GM18951 (cell line): ENCODE measurements around the gene FBLN2.

Experiments used
- POLR2A ChIP-seq: IDR thresholded peaks from 4 replicates; pipeline ENCODE4 v1.6.1; 2011; ENCODE audit warnings: mild to moderate bottlenecking; ENCODE audit not compliant: insufficient read length, insufficient read depth; ENCODE audit errors: extremely low read depth
- in situ Hi-C: fragments of 300-500 bp; cut with MboI; formaldehyde crosslinking; loops from one replicate; pipeline ENCODE4 v1.12.0; 2022; ENCODE audit warnings: low sequenced_read_pairs, mixed read lengths, inconsistent platforms; ENCODE audit not compliant: unreplicated experiment

The FBLN2 gene

GRCh38 chr3:13530241-13531009 is 18.5 kb upstream of the FBLN2 start:
- TF ChIP-seq POLR2A = no peak

GRCh38 chr3:13532085-13532484 is 16.8 kb upstream of the FBLN2 start:
- TF ChIP-seq POLR2A = no peak
- in situ Hi-C loops = no loop called here

More at GRCh38 chr3:13530241-13531009, 18.5 kb upstream of the FBLN2 start:
- in situ Hi-C loops = no loop called here

DNA sequence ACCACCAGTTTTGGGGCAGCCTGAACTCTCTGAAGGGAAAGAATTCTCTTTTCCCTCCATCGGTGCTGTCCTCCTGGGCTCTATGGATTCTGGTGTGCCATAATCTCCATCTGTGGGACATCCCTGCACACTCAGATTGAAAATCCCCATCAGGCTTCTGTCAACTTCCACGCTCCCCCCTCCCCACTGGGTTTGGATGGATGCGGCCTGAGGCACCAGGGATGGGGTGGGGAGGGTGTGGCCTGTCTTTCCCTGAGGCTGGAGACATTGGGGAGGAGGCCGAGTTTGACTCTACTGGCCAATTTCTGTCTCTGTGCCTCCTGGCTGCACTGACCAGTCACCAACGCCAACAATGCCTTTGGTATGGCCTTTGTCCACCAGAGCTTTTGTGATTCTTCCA is 16.3 kb upstream of the FBLN2 start:
- in situ Hi-C loops = no loop called here
- TF ChIP-seq POLR2A = no peak

DNA sequence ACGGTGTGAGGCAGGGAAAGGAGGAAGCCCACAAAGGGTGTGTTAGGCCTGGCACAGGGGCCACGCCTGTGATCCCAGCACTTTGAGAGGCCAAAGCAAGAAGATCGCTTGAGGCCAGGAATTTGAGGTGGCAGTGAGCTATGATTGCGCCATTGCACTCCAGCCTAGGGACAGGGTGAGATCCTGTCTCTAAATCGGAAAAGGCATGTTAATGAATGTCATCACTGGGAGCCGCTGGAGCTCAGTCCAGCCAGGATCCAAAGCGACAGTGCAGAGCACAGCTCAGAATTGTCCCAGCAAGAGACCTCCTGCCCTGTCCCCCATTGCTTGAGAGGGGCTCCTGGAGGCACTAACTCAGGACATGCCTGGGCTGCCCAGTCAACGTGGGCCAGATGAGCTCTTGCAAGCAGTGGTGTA is 15.0 kb upstream of the FBLN2 start:
- no peak for TF ChIP-seq POLR2A
- in situ Hi-C loops = no loop called here

- in situ Hi-C loops = no loop called here
- no peak for TF ChIP-seq POLR2A
Observed at GRCh38 chr3:13535526-13535875, 13.4 kb upstream of the FBLN2 start.

- in situ Hi-C loops = no loop called here
- no peak for TF ChIP-seq POLR2A
Observed at GRCh38 chr3:13535905-13536304, 13.0 kb upstream of the FBLN2 start.

- in situ Hi-C loops = no loop called here
- TF ChIP-seq POLR2A = no peak
Observed at GRCh38 chr3:13536432-13536831, 12.5 kb upstream of the FBLN2 start.

GRCh38 chr3:13536832-13537231 is 12.1 kb upstream of the FBLN2 start:
- TF ChIP-seq POLR2A = no peak
- in situ Hi-C loops = no loop called here

GRCh38 chr3:13537244-13537908 is 11.5 kb upstream of the FBLN2 start:
- in situ Hi-C loops = no loop called here

GRCh38 chr3:13537909-13538296 is 11.0 kb upstream of the FBLN2 start:
- TF ChIP-seq POLR2A = no peak
- in situ Hi-C loops = no loop called here

More at GRCh38 chr3:13537244-13537908, 11.5 kb upstream of the FBLN2 start:
- TF ChIP-seq POLR2A = no peak

- in situ Hi-C loops = no loop called here
- no peak for TF ChIP-seq POLR2A
Observed at GRCh38 chr3:13538520-13539291, 10.2 kb upstream of the FBLN2 start.

DNA sequence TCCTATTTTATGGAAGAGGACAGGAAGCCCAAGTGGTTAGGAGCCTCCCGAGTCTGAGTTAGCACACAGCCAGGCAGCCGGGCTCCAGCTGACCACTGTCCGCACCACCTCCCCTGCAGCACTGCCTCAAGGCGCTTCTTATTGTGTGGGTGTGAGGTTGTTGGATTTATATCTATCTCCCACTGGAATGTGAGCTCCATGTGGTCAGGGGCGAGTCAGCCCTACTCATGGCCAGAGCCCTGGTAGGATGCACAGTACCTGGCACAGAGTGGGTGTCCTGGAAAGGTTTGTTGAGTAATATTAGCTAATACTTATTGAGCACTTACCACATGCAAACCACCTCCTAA is 9.7 kb upstream of the FBLN2 start:
- in situ Hi-C loops = no loop called here

DNA sequence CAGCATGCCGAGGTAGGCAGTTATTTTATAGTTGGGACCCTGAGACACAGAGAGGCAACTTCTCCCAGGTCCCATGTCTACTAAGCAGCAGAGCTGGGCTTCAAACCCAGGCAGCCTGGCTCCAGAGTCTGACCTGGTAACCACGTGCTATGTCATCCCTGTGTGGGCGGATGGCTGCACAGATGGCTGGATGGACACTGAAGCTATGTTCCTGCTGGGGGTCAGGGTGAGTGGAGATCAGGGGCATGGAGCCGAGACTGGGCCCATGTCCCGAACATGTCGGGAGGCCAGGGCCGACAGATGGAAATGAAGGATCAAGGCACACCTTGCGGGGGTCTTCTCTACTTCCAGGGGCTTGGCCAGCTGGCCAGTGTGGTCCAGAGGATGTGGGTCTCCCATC is 9.3 kb upstream of the FBLN2 start:
- TF ChIP-seq POLR2A = no peak
- in situ Hi-C loops = no loop called here

More for the DNA sequence above, 9.7 kb upstream of the FBLN2 start:
- TF ChIP-seq POLR2A = no peak
